HG02870 (cell line): ENCODE data around the gene ARHGAP10.

Experiments used
- ATAC-seq: cut with Tn5 transposase; IDR thresholded peaks from one replicate; pipeline ENCODE4 v1.9.1; 2021; ENCODE audit warnings: mild to moderate bottlenecking, moderate library complexity; ENCODE audit not compliant: unreplicated experiment

ARHGAP10 gene

GRCh38 chr4:147731580-147732517 is at the start of gene ARHGAP10:
TSS of gene ARHGAP10 (plus strand) at chr4:147732088. CDS start at chr4:147732302, 214 bp downstream.
- ATAC-seq: peak; percentile 51

GRCh38 chr4:147682755-147683154 is 49.1 kb upstream of the ARHGAP10 start:
- ATAC-seq: no peak

- no peak for ATAC-seq
These were observed 48.7 kb upstream of the ARHGAP10 start for GRCh38 chr4:147683188-147683591.

- ATAC-seq: peak; percentile 99
These were observed 47.9 kb upstream of the ARHGAP10 start, which contains the start of gene PRMT9 for GRCh38 chr4:147683717-147684700. TSS of gene PRMT9 (minus strand) at chr4:147684163. CDS start at chr4:147683987, 176 bp downstream.

GRCh38 chr4:147689067-147689466 is 42.8 kb upstream of the ARHGAP10 start:
- no peak for ATAC-seq

GRCh38 chr4:147691820-147692219 is 40.1 kb upstream of the ARHGAP10 start:
- no peak for ATAC-seq

- ATAC-seq: no peak
These were observed 38.7 kb upstream of the ARHGAP10 start for GRCh38 chr4:147693218-147693617.

GRCh38 chr4:147696866-147697265 is 35.0 kb upstream of the ARHGAP10 start:
- no peak for ATAC-seq

GRCh38 chr4:147704846-147705245 is 27.0 kb upstream of the ARHGAP10 start:
- no peak for ATAC-seq

- ATAC-seq: peak; percentile 51
These were observed 23.8 kb upstream of the ARHGAP10 start for GRCh38 chr4:147707892-147708672.

- no peak for ATAC-seq
These were observed 21.9 kb upstream of the ARHGAP10 start for GRCh38 chr4:147709999-147710398.

GRCh38 chr4:147714575-147715401 is 17.1 kb upstream of the ARHGAP10 start:
- ATAC-seq: no peak

GRCh38 chr4:147717878-147718277 is 14.0 kb upstream of the ARHGAP10 start:
- ATAC-seq: peak; percentile 87

- no peak for ATAC-seq
These were observed 8.6 kb upstream of the ARHGAP10 start for GRCh38 chr4:147723326-147723725.

- ATAC-seq: no peak
These were observed 7.3 kb upstream of the ARHGAP10 start for GRCh38 chr4:147724468-147725201.

GRCh38 chr4:147725673-147726072 is 6.2 kb upstream of the ARHGAP10 start:
- ATAC-seq: no peak

- ATAC-seq: no peak
These were observed 4.3 kb upstream of the ARHGAP10 start for GRCh38 chr4:147727476-147728028.

- no peak for ATAC-seq
These were observed 1.6 kb upstream of the ARHGAP10 start for GRCh38 chr4:147730333-147730732.
